ENCODE results near the gene PPP3CA.

DNA sequence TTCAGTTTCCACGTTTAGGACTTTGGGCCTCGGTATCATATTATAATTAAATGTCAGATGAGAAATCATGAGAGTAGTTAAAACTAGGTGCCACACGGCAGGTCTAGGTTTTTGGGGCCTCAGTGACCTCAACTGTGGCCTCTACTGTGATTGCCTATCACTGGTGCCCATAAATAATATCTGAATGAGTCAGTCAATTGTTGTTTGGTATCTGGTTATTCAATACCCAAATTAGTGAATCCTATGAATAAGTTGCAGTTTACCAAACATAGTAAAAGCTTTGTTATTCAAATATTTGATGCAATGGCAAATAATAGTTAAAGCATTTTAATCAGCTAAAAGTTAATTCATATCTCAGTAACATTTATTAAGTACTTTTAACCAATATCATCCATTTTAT is 188.8 kb downstream of the PPP3CA start:
- TF ChIP-seq, protein P1, sequence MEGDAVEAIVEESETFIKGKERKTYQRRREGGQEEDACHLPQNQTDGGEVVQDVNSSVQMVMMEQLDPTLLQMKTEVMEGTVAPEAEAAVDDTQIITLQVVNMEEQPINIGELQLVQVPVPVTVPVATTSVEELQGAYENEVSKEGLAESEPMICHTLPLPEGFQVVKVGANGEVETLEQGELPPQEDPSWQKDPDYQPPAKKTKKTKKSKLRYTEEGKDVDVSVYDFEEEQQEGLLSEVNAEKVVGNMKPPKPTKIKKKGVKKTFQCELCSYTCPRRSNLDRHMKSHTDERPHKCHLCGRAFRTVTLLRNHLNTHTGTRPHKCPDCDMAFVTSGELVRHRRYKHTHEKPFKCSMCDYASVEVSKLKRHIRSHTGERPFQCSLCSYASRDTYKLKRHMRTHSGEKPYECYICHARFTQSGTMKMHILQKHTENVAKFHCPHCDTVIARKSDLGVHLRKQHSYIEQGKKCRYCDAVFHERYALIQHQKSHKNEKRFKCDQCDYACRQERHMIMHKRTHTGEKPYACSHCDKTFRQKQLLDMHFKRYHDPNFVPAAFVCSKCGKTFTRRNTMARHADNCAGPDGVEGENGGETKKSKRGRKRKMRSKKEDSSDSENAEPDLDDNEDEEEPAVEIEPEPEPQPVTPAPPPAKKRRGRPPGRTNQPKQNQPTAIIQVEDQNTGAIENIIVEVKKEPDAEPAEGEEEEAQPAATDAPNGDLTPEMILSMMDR (conservative IDR thresholded peaks at IDR 0.05 in 1 of 2, IDR thresholded peaks at IDR 0.05 in 1 of 2; ENCODE audit: extremely low read depth in 1 of 2, insufficient read depth in 1 of 2, low read depth in 1 of 2, low read length in 2 of 2): no peak
- TF ChIP-seq EZH2 (IDR thresholded peaks at IDR 0.05; ENCODE audit: borderline replicate concordance, low read length): no peak
